ENCODE measurements around the gene NDUFB2.
A peak's percentile ranks its signal among the peaks of the same experiment; 100 is the strongest.
"Not testable (repeated sequence)": the region's sequence is repeated elsewhere in the genome, so short reads cannot be mapped to it uniquely, and the experiment has no call there.

The NDUFB2 gene

DNA sequence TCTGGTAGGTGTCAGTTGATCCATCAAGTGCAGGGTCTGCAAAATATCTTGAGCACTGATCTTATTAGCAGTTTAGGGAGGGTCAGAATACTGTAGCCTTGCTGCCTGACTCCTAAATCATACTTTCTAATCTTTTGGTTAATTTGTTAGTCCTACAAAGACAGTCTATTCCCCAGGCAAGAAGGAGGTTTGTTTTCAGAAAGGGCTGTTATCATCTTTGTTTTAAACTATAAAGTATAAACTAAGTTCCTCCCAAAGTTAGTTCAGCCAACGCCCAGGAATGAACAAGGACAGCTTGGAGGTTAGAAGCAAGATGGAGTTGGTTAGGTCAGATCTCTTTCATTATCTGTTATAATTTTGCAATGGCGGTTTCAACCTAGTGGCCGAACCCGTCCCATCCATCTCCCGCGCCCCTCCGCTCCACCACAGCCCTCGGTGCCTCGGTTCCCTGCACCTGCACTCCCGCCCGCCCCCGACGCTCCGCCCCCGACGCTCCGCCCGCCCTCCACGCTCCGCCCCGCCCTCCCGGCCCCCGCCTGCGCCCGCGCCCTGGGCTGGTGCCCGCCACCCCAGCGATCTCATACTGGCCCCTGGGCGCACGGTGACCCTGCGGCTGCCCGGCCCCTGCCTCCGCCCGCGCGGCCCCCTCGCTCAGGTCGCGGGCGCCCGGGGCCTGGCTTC lies 24.0 kb upstream of the NDUFB2 start, which contains the start of gene ADCK2:
TSS of gene ADCK2 (plus strand) at position 564 of the 681 bp plus-strand sequence. CDS start 386 bp downstream, outside the sequence.
- peak in 2 of 3 experiments; percentile 33 to 48 for DNase-seq (ENCODE audit: low read depth in 3 of 3)

DNA sequence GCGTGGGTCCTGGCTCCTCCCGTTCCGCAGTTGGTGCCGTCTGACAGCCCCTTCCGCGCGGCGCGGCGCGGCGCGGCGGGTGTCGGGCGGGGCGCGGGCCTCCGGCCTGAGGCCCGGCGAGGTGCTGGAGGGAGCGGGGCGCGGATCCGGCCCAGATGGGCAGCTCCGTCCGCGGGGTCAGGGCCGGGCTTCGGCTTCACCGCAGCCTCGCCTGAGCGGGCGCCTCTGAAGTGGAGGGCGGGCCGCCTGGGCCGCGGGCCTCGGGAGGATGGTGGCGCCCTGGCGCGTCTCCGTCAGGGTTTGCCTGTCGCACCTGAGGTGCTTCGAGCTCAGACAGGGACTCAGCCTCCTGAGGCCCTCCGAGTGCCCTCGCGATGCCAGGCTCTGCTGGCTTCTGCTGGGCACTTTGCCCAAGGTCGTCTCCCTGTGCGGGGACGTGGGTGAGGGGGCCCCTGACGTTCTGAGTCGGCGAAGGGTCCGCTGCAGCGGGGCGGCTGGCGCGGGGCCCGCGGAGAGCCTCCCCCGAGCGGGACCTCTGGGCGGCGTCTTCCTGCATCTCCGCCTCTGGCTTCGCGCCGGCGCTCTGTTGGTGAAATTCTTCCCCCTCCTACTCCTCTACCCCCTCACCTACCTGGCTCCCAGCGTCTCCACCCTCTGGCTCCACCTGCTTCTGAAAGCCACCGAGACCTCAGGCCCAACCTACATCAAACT lies 23.3 kb upstream of the NDUFB2 start:
- peak; percentile 32 to 58 (median 44) for DNase-seq (ENCODE audit: low read depth in 3 of 3)

DNA sequence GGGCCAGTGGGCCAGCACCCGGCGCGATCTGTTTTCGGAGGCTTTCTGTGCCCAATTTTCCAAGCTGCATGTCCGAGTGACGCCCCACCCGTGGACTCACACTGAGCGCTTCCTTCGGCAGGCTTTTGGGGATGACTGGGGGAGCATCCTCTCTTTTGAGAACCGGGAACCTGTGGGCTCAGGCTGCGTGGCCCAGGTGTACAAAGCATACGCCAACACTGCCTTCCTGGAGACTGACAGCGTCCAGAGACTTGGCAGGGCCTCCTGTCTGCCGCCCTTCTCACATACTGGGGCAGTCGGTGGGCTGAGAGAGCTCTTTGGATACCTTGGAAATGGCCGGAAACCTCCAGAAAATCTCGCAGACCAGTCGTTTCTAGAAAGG lies 22.7 kb upstream of the NDUFB2 start:
- DNase-seq (ENCODE audit: low read depth in 3 of 3), result no peak

GRCh38 chr7:140674356-140674800 lies 22.1 kb upstream of the NDUFB2 start:
- DNase-seq (ENCODE audit: low read depth in 3 of 3), result no peak

- DNase-seq (ENCODE audit: low read depth in 3 of 3), result no peak
These were observed 21.4 kb upstream of the NDUFB2 start for GRCh38 chr7:140674899-140675701.

DNA sequence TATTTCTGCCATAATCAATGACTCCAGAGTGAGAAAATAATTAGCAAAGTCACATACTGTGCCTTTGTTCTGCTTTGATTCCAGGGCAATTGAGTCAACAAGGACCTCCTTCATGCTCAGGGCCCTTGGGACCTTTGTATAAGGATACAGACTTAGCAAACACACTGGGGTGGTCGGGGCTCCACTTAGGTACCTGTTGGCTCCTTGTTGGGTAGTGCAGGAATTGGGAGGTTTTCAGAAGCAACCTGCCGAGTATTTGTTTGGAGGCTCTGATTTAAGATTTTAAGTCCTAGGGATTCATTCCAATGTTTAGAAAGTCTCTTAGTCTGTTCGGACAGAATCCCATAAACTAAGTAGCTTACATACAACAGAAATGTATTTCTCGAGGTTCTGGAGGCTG lies 20.8 kb upstream of the NDUFB2 start:
- no peak for DNase-seq (ENCODE audit: low read depth in 3 of 3)

GRCh38 chr7:140676306-140676705 lies 20.2 kb upstream of the NDUFB2 start:
- no peak for DNase-seq (ENCODE audit: low read depth in 3 of 3)

GRCh38 chr7:140676956-140677355 lies 19.6 kb upstream of the NDUFB2 start:
- not testable (repeated sequence) for DNase-seq (ENCODE audit: low read depth in 3 of 3)

DNA sequence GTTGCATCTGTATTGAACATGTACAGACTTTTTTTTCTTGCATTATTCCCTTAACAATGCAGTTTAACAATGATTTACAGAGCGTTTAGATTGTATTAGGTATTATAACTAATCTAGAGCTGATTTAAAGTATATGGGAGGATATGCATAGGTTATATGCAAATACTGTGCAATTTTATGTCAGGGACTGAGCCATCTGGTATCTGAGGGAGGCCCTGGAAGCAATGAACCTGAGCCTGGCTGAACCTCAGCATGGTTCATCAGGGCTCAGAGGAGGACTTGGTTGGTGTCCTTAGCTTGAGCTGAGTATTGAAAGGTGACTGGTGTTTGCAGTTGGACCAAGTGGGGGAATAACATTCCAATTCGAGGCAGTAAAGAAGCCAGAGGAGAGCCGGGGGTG lies 19.0 kb upstream of the NDUFB2 start:
- no peak for DNase-seq (ENCODE audit: low read depth in 3 of 3)

DNA sequence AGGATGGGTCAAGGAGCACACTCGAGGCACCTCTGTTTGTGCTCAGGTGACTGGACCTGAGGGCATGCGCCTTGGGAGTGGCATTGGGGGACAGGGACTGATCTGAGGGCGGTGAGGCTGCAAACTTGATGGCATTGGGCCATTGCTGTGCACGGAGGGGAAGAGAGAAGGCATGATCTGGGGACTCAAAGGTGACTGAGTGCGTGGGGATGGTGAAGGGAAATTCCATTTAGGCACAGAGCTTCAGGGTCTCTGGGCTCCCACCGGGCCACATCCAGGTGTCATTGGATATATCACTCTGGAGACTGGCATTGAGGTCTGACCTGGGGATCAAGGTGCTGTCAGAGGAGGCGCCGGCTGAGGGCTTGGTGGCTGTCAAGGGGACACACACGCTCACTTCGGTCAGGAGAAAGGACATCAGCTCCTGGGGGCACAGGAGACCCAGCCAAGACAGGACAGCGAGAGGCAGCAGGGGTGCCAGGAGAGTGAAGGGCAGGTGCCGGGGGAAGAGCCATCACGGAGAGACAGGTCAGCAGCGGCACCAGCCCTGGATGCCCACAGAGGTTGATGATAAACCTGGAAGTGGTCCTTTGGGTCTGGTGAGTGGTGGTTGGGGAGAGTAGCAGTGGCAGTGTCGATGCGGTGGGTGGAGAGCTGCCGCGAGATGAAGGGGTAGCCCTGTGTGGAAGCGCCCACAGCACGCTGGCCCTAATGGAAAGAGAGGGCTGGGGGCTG lies 18.3 kb upstream of the NDUFB2 start:
- no peak for DNase-seq (ENCODE audit: low read depth in 3 of 3)

DNA sequence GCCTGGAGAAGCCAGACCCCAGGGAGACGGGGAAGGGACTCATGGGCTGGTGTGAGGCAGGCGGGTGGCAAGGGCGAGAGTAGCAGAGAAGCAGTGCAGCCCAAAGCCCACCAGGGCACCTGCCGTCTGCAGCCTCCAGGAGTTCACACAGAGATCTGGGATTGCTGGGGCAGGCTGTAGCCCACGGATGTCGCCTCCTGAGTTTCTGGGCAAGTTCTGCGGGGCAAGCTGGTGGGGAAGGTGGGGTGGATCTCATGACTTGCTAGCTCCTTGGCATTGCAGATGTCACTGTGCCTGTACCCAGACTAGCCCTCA lies 17.7 kb upstream of the NDUFB2 start:
- DNase-seq (ENCODE audit: low read depth in 3 of 3), result no peak

GRCh38 chr7:140679186-140679585 lies 17.3 kb upstream of the NDUFB2 start:
- DNase-seq (ENCODE audit: low read depth in 3 of 3), result no peak

DNA sequence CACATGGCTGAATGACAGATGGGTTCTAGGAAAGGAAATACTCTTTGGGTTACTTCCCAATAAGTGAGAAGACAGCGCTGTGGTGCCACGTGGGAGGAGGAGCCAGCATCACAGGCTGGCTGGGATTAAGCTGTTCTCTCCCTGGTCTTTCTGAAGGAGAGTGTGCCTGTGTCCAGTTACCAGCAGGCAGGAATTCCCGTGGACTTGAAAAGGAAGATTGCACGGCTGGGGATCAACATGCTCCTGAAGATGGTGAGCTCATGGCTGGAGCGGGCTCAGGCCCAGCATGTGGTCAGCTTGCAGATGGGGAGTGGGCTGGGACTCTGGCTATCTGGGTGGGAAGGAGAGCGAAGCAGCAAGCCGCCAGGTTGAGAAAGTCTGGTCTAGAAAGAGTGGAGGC lies 15.6 kb upstream of the NDUFB2 start:
- no peak for DNase-seq (ENCODE audit: low read depth in 3 of 3)

GRCh38 chr7:140681766-140682165 lies 14.7 kb upstream of the NDUFB2 start:
- no peak for DNase-seq (ENCODE audit: low read depth in 3 of 3)

GRCh38 chr7:140683657-140684056 lies 12.9 kb upstream of the NDUFB2 start:
- no peak for DNase-seq (ENCODE audit: low read depth in 3 of 3)

GRCh38 chr7:140684066-140684950 lies 12.2 kb upstream of the NDUFB2 start:
- DNase-seq (ENCODE audit: low read depth in 3 of 3), result no peak

- no peak for DNase-seq (ENCODE audit: low read depth in 3 of 3)
These were observed 11.0 kb upstream of the NDUFB2 start for GRCh38 chr7:140685407-140686087.

- no peak for DNase-seq (ENCODE audit: low read depth in 3 of 3)
These were observed 9.6 kb upstream of the NDUFB2 start for GRCh38 chr7:140686921-140687320.

DNA sequence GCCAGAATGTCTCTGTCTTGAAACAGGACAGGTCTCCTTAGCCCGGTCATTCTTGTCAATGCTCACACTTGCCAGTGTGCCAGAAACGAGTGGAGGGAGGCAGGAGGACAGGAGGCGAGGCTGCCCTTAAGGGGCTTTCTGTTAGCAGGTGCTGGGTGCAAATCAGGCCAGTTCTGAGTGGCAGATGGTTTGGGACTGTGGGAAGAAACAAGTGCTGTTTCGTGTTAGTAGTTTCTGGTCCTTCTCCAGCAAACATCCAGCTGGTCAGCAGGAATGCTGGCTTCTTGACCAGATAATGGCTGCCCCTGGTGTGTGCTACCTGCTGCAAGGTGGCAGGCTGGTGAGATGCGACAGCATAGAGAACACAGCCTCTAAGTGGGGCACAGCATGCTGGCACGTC lies 8.2 kb upstream of the NDUFB2 start:
- no peak for DNase-seq (ENCODE audit: low read depth in 3 of 3)
